HUES64 (cell line): ENCODE data around the gene GPR32.
A peak's percentile ranks its signal among the peaks of the same experiment; 100 is the strongest.
"Not testable (repeated sequence)": the region's sequence is repeated elsewhere in the genome, so short reads cannot be mapped to it uniquely, and the experiment has no call there.

ENCODE experiments used
- H3K27ac ChIP-seq: 2 replicates; pipeline ENCODE4 v1.7.0; 2013; ENCODE audit warnings: low read depth, low read length, inconsistent platforms
- H3K27me3 ChIP-seq: 2 replicates; pipeline ENCODE4 v1.6.1; 2013; ENCODE audit warnings: mild to moderate bottlenecking, low read length; ENCODE audit not compliant: insufficient read depth
- H3K36me3 ChIP-seq: 2 replicates; pipeline ENCODE4 v1.6.1; 2013; ENCODE audit warnings: mild to moderate bottlenecking, low read length; ENCODE audit not compliant: insufficient read depth
- H3K4me1 ChIP-seq: 2 replicates; pipeline ENCODE4 v1.6.1; 2013; ENCODE audit warnings: mild to moderate bottlenecking, low read length, moderate library complexity; ENCODE audit not compliant: insufficient read depth
- H3K4me3 ChIP-seq: 2 replicates; pipeline ENCODE4 v1.5.1; 2013; ENCODE audit warnings: mild to moderate bottlenecking, low read length, moderate library complexity
- H3K9ac ChIP-seq: 2 replicates; pipeline ENCODE4 v1.6.1; 2013; ENCODE audit warnings: mild to moderate bottlenecking, low read depth, low read length
- H3K9me3 ChIP-seq: 2 replicates; pipeline ENCODE4 v1.6.1; 2013; ENCODE audit warnings: low read depth, low read length; ENCODE audit not compliant: insufficient read depth
- WGBS: fragments of 150-250, 120-280 bp; methylation state at CpG from one replicate; pipeline ENCODE4 v1.1.7; 2013; ENCODE audit warnings: missing lambda C conversion rate; 5-methylcytosine and 5-hydroxymethylcytosine counted together

Gene GPR32

DNA sequence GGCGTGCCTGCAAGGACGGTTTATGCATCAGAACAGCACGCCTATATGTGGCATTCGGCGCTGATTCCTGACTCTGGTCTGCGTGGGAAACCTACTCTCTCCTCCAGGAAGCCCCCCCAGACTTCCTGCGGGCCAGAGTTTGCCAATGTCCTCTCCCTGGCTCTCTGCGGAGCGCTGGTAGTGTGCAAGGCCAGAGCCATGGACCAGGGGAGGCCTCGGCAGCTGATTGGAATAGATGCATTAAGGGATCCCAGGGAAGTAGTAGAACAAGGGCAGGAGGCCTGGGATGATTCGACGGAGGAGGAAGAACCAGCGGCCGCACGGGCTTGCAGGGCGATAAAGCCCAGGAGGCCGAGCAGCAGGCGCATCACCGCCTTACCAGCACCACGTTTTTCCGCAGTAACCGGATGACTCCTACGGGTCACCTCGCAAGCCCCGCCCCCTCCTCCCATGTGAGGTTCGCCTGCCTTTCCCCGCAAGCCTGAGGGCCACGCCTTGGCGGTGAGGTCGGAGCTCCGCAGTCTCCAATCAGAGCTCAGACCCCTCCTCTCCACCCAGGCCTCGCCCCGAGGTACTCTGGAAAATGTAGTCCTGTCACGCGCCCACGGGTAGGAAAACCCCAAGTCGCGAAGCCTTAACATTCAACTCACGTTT is 42.1 kb upstream of the GPR32 start:
- H3K27ac ChIP-seq: no peak overlapping the region
- peaks cover 11% of the 10 kb centered on the region for H3K27me3 ChIP-seq
- H3K36me3 ChIP-seq: no peaks in the 10 kb centered on the region
- H3K9ac ChIP-seq: peak overlapping the region; percentile 38; the same call in 1 of the 2 replicates
- H3K4me1 ChIP-seq: no peaks in the 10 kb centered on the region
- peaks cover 19% of the 10 kb centered on the region; the same call in 1 of the 2 replicates for H3K9me3 ChIP-seq
- WGBS: 56% methylated on average over 39 of the region's 39 CpGs
- peak overlapping the region; percentile 24 for H3K4me3 ChIP-seq

DNA sequence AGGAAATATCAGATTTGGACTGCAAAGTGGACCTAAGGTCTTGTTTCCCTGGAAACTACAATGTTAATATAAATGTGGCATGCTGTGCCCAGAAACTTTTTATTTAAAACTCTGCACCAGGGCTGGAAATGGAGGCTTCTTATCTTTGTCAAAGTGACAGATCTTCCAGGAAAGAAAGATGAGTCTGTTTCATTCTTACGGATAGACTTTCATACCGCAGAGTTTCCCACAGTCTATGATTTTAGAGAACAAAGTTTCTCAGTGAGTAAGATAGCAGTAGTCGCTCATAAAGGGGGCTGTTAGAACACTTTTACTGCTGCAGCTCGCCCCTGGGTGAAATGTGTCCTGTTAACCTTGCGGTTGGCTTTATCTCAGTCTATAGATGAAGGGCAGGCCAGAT is 40.4 kb upstream of the GPR32 start:
- Histone ChIP-seq H3K36me3 (no peaks in the 10 kb centered on the region), H3K27ac (no peak overlapping the region), H3K27me3 (no peaks in the 10 kb centered on the region; the same call in 1 of the 2 replicates), H3K9ac (no peak overlapping the region), H3K9me3 (peaks cover 20% of the 10 kb centered on the region), H3K4me3 (no peak overlapping the region), H3K4me1 (no peaks in the 10 kb centered on the region)
- 79% methylated on average over 5 of the region's 5 CpGs for WGBS

GRCh38 chr19:50735869-50736268 is 34.4 kb upstream of the GPR32 start:
- Histone ChIP-seq H3K4me1 (no peaks in the 10 kb centered on the region), H3K9ac (no peak overlapping the region), H3K9me3 (peaks cover 25% of the 10 kb centered on the region), H3K27me3 (no peaks in the 10 kb centered on the region), H3K27ac (no peak overlapping the region), H3K4me3 (no peak overlapping the region), H3K36me3 (no peaks in the 10 kb centered on the region)
- 92% methylated on average over 7 of the region's 7 CpGs for WGBS

GRCh38 chr19:50736338-50736737 is 33.9 kb upstream of the GPR32 start:
- H3K27me3 ChIP-seq: no peaks in the 10 kb centered on the region

DNA sequence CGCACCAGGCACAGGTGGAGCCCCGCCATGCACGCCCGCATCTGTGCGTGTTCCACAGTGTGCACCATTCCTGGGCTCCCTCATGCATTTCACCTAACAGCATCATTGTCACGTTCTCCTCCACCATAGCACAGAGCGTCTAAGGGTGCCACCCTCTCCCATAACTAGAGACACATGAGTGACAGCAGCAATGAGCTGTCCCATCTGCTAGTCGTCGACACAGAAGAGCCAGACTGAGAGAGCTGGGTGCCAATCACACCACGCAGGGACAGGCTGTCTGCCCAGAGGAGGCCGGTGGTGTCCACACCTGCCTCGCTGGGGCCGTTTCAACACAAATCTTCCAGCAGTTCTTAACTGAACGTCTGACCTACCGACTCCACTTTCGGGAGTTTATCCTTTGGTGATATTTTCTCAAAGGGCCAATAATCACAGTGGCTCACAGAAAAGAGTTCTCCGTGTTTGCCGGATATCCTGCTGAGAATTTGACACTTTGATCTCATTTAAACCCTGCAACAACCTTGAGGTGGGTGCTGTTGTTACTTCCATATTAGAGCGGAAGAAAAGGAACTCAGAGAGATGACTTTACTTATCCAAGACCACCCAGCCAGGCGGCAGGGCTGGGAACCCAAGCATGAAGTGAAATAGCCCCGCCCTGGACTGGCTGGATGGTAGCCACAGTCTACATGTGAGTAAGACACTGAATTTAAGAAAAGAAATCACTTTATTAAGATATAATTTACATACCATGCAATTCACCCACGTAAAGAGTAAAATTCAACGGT is 30.9 kb upstream of the GPR32 start:
- no peak overlapping the region for H3K4me3 ChIP-seq
- no peak overlapping the region for H3K9ac ChIP-seq
- no peaks in the 10 kb centered on the region for H3K4me1 ChIP-seq
- no peaks in the 10 kb centered on the region for H3K36me3 ChIP-seq
- WGBS: 89% methylated on average over 21 of the region's 23 CpGs
- peaks cover 29% of the 10 kb centered on the region for H3K9me3 ChIP-seq
- no peak overlapping the region for H3K27ac ChIP-seq
- no peaks in the 10 kb centered on the region for H3K27me3 ChIP-seq

More at GRCh38 chr19:50736338-50736737, 33.9 kb upstream of the GPR32 start:
- no peaks in the 10 kb centered on the region for H3K4me1 ChIP-seq
- H3K9me3 ChIP-seq: peaks cover 22% of the 10 kb centered on the region
- H3K9ac ChIP-seq: no peak overlapping the region
- no peak overlapping the region for H3K4me3 ChIP-seq
- WGBS: 73% methylated on average over 4 of the region's 5 CpGs
- H3K36me3 ChIP-seq: no peaks in the 10 kb centered on the region
- H3K27ac ChIP-seq: no peak overlapping the region

DNA sequence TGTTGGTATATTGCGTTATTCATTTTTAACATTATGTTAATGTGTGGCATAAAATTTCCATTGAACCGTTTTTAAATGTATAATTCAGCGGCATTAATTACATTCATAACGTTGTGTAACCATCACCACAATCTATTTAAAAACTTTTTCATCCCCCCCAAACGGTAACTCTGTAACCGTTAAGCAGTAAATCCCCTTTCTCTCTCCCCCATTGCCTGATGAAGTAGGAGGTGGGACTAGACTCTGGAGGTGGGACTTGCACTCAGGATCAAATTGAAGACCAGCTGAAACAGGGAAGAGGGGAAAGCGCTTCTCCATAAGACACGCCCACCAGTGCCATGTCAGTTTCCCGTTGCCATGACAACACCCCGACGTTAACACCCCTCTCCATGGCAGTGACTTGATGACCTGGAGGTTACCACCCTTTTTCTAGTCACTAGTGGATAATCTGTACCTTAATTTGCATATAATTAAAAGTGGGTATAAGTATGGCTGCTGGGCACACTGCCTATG is 30.3 kb upstream of the GPR32 start:
- Histone ChIP-seq H3K36me3 (no peaks in the 10 kb centered on the region), H3K9me3 (peaks cover 28% of the 10 kb centered on the region), H3K27me3 (no peaks in the 10 kb centered on the region), H3K4me1 (no peaks in the 10 kb centered on the region), H3K27ac (no peak overlapping the region), H3K9ac (no peak overlapping the region), H3K4me3 (no peak overlapping the region)
- WGBS: 74% methylated on average over 8 of the region's 11 CpGs

DNA sequence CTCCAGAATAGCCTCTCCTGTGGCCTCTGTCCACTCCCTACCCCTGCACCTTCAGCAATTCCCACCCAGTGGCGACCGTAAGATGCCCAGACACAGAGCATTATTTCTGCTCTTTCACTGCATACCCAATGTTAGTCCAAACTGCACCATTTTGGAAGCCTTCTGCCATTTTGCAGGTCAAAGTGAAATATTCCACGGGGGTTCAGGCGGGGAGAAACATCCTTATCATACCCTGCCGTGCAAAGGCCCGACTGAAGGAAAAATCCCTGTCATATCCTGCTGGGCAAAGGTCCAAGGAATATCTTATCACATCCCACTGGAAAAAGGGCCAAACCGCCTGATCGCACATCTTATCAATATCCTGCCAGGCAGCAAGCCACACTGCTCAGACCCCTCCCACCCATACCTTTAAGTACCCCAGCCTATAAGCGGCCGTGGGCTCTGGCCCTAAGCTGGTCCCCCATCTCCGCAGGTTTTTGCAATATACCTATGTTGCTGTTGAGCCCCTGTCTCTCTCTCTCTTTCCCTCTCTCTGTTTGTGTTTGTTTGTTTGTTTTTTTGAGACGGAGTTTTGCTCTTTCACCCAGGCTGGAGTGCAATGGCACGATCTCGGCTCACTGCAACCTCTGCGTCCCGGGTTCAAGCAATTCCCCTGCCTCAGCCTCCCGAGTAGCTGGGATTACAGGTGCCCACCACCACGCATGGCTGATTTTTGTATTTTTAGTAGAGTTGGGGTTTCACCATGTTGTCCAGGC is 28.9 kb upstream of the GPR32 start:
- H3K27ac ChIP-seq: no peak overlapping the region
- no peaks in the 10 kb centered on the region for H3K36me3 ChIP-seq
- peaks cover 28% of the 10 kb centered on the region for H3K9me3 ChIP-seq
- H3K27me3 ChIP-seq: no peaks in the 10 kb centered on the region
- WGBS: 82% methylated on average over 18 of the region's 18 CpGs
- no peaks in the 10 kb centered on the region for H3K4me1 ChIP-seq
- no peak overlapping the region for H3K9ac ChIP-seq
- H3K4me3 ChIP-seq: no peak overlapping the region

GRCh38 chr19:50743537-50743936 is 26.7 kb upstream of the GPR32 start:
- H3K4me3 ChIP-seq: no peak overlapping the region
- WGBS: 92% methylated on average over 6 of the region's 6 CpGs

DNA sequence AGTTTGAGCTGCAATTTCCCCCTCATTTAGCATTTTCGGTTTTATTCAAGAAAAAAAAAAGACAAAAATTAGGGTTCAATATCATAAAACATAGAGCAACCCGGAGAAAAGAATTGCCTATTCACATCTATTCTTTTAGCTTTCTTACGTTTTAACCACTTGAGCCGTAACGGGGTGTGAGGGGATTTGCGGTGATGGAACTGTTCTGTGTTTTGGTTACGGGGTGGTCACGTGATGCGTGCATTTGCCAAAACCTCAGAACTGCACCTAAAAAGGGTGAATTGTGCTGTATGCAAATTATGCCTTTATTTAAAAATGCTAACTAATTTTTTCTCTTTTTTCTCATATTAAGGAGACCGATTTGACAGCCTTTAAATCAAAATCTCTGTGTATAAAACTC is 25.0 kb upstream of the GPR32 start:
- 87% methylated on average over 10 of the region's 10 CpGs for WGBS
- H3K36me3 ChIP-seq: no peaks in the 10 kb centered on the region
- H3K9ac ChIP-seq: no peak overlapping the region
- peaks cover 29% of the 10 kb centered on the region for H3K9me3 ChIP-seq
- no peak overlapping the region for H3K4me3 ChIP-seq
- H3K27ac ChIP-seq: no peak overlapping the region
- H3K4me1 ChIP-seq: no peaks in the 10 kb centered on the region
- H3K27me3 ChIP-seq: no peaks in the 10 kb centered on the region

More at GRCh38 chr19:50743537-50743936, 26.7 kb upstream of the GPR32 start:
- Histone ChIP-seq H3K27ac (no peak overlapping the region), H3K27me3 (no peaks in the 10 kb centered on the region), H3K36me3 (no peaks in the 10 kb centered on the region), H3K4me1 (no peaks in the 10 kb centered on the region), H3K9ac (no peak overlapping the region), H3K9me3 (peaks cover 31% of the 10 kb centered on the region)

GRCh38 chr19:50747141-50747540 is 23.1 kb upstream of the GPR32 start:
- WGBS: 95% methylated on average over 12 of the region's 14 CpGs
- not testable (repeated sequence) for H3K4me3 ChIP-seq, H3K27me3 ChIP-seq, H3K27ac ChIP-seq, H3K36me3 ChIP-seq, H3K4me1 ChIP-seq, H3K9ac ChIP-seq
- H3K9me3 ChIP-seq: peaks cover 29% of the 10 kb centered on the region

DNA sequence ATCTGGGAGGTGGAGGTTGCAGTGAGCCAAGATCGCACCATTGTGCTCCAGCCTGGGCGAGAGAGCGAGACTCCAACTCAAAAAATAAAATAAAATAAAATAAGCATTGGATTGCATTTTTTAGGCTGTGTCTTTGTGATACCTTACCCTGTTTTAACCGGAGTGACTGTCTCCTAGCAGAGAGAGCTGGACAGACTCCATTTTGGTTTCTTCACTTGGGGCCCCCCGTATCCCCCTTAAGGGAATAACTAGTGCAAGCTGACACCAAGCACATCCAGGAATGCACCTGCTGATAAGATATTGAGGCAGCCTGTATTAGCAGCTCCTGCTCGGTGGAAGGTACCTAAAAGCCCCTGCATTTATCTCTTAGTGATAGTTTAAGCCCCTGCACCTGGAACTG is 20.8 kb upstream of the GPR32 start:
- no peaks in the 10 kb centered on the region for H3K36me3 ChIP-seq
- WGBS: 91% methylated on average over 4 of the region's 6 CpGs
- no peak overlapping the region for H3K9ac ChIP-seq
- no peaks in the 10 kb centered on the region for H3K4me1 ChIP-seq
- peaks cover 24% of the 10 kb centered on the region for H3K9me3 ChIP-seq
- no peak overlapping the region for H3K27ac ChIP-seq
- no peaks in the 10 kb centered on the region for H3K27me3 ChIP-seq
- no peak overlapping the region for H3K4me3 ChIP-seq
